HG02610 (cell line): ENCODE results near the gene DDX24.

Experiments
- ATAC-seq: cut with Tn5 transposase; IDR thresholded peaks from one replicate; pipeline ENCODE4 v1.9.1; 2021; ENCODE audit warnings: mild to moderate bottlenecking, moderate library complexity; ENCODE audit not compliant: unreplicated experiment

Gene DDX24

DNA sequence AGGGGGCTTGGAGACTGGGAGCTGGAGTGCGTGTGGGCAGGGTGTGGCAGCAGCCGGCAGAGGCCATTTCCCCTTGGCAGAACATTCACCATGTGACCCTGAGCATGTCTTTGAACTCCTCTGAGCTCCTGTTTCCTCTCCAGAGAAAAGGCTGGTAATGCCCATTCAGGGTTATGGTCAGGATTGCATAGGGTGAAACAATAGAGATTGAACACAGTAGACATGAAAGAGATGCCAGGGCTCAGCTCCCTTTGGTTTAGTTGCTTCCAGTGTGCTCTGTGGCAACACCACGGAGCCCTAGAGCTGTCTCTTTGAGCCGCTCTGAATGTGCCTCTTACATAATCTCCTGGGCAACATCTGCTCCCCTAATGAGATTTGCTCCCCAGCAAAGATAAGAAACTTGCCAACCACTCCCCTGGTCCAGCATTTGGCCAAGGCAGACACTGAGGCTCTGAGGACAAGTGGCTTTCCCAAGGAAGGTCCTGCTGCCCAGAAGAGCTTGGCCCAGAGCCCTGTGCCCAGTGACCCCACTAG, 34.1 kb upstream of the DDX24 start:
- no peak for ATAC-seq

DNA sequence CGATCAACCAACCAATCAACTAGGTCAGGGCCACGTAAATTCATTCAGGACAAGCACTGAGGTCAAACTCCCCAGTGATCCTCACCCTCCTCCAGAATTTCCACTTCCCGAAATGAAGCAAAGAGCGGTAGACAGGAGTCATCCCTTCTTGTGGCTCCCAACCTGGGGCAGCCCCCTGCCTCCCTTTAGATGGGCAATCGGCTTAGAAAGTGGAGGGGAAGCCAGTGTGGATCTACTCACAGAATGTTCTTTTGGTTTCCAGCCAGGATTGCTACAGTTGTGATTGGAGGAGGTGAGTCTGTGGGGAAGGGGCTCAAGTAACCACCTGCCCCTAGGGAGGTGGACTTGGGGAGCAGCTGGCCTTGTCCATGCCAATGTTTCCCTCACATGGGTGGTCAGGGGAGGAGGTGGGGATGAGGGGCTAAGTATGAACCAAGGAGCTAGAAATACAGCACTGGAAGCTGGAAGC, 33.6 kb upstream of the DDX24 start:
- no peak for ATAC-seq

DNA sequence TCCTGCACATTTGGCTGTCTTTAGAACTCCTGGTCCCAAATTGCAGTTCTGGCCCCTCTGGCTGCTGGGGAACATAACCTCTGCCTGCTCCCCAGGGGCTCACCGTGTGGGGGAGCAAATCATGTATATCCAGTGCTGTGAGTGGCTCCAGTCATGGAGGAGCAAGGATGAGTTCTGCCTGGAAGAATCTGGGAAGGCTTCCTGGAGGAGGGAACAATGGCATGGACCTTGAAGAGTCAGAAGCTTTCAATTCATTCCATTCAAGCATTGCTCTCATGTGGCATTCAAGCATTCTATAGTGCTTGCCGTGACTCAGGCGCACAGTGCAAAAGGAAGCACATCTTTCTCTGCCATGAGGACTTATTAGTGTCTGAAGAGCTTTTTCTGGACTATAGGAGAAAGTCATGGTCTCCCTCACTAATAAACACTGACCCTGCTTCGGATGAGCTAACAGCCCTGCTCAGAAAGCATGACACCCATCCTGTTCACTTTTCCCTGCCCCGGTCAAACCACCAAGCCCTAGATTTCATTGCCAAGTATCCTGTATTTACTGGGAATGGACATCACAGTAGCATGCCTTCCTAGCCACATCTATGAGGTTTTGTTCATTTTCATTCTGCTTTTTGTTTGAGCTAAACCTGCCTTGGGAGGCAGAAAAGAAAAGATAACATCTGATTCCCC, 33.0 kb upstream of the DDX24 start:
- ATAC-seq, result no peak

DNA sequence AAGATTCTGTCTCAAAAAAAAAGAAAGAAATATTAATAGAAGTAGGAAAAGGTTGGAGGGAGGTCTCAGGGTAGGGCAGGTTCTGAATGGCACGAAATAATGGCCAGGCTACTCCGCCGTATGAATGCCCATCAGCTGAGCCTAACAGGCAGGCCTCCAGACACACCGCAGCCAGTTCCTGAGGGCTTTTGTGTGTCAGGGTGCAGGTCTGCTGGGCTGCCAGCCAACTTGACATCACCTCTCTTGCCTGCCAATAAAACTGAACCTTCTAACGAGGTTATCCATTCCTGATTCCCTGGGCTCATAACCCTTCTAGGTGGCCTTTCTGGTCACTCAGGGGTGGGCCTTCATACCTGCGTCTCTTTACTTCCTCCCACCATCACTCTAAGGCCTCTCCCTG, 32.5 kb upstream of the DDX24 start:
- no peak for ATAC-seq

DNA sequence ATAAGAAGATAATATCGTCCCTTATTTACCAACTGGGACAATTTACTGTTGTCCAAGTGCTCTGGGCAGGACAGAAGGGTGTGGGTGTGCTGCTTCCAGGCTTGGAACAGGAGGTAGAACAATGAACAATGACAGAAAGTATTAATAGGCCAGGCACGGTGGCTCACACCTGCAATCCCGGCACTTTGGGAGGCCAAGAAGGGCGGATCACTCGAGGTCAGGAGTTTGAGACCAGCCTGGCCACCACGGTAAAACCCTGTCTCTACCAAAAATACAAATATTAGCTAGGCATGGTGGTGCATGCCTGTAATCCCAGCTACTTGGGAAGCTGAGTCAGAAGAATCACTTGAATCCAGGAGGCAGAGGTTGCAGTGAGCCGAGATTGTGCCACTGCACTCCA, 32.1 kb upstream of the DDX24 start:
- no peak for ATAC-seq

- no peak for ATAC-seq
Observed at GRCh38 chr14:94112513-94113063, 31.6 kb upstream of the DDX24 start.

DNA sequence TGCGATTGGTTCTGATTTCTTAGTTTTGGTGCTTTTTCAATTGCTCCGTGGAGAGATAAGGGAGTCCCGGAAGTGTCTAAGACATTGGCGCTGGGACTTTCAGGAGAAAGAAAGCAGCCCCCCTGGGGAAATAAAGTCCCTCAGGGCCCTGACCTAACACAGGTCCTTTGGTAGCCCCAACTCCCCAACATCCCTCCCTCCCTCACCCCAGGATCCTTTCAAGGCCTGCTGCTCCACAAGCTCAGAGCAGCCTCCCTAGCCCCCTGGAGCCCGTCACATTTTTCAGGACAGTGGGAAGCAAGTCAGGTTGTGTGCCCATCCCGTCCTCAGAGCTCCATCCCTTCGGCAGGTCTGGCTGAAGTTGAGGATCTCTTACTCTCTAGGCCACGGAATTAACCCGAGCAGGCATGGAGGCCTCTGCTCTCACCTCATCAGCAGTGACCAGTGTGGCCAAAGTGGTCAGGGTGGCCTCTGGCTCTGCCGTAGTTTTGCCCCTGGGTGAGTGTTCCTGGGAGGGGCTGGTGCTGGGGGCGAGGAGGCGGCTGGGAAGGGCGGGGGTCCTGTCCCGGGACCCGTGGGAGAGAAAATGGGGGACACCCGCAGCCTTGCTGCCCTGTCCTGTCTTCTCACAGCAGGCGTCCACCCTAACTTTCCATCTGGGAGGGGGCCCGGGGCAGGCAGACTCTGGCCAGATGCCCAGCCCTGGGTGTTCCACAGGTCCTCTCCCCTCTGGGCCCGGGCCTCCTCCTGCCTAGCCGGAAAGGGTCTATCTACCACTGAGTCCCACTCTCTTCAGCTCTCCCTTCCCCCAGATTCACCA, 30.5 kb upstream of the DDX24 start:
- ATAC-seq, result no peak

DNA sequence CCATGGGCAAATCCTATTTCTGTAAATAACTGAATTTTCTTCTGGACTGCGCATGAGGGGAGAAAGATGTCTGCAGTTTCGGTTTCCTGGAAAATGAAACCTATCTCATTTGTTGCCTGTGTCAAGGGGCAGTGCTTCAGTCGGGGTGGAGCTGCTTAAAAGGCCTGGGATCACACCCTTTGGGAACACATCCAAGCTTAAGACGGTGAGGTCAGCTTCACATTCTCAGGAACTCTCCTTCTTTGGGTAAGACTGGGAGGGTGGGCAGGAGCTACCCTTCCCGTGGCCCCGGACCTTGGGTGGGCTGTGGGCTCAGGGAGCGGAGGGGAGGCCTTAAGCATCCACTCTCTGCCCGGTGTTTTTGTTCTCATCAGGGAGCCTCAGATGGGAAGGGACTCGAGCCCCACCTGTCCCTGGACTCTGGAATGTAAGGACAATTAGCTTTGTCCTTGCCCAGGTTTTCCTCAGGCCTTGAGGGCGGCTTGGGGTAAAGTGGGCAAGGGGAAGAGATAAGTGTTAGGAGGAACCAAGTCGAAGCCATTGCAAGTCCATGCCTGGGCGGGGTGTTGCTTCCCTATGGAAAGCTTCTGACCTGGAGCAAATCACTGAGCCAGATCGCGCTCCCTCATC, 29.7 kb upstream of the DDX24 start, which contains the start of gene IFI27:
Gene IFI27, plus strand, starts transcription at position 185 of the 630 bp plus-strand sequence.
- no peak for ATAC-seq

GRCh38 chr14:94109915-94110250, 28.9 kb upstream of the DDX24 start:
- no peak for ATAC-seq

DNA sequence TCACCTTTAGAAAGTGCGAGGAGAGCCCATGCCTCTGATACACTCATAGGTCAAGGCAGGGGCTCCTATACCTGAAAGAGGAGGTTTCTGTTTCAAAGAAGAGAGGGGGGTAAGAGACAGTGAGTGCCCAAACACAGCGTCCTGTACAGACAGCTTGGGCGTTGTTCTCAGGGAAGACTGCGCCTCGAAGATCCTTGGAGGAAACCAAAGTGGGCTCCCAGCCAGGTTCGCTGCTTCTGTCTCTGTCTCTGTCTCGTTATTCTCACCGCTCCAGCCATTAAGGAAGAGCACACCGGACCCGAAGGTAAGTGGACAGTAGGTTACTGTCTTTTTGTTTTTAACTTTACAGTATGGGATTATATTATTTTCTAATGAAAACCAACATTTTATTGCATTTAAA, 23.7 kb upstream of the DDX24 start:
- ATAC-seq, result no peak

GRCh38 chr14:94103554-94104150, 22.6 kb upstream of the DDX24 start:
- no peak for ATAC-seq

- ATAC-seq, result no peak
Observed at GRCh38 chr14:94102768-94103482, 21.9 kb upstream of the DDX24 start.

- no peak for ATAC-seq
Observed at GRCh38 chr14:94101748-94102147, 20.7 kb upstream of the DDX24 start.

GRCh38 chr14:94100847-94101246, 19.8 kb upstream of the DDX24 start:
- no peak for ATAC-seq

DNA sequence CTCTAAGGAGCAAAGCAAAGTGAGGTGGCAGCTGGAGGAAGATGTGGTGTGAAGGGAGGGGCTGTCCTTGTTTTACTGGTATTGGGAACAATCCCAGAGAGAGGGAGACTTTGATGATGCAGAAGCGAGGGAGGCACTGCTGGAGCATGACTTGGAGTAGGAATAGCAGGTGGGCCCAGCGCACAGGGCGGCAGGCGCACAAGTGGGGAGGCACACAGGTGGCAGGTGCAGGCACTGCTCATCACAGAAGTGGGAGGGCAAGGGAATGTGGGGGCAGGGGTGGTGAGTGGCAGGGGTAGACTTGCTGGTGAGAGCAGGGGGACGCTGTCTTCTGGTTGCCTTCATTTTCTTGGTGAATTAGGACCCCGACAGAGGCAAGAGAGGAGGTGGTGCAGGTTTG, 18.0 kb upstream of the DDX24 start:
- no peak for ATAC-seq

GRCh38 chr14:94098326-94098992, 17.5 kb upstream of the DDX24 start:
- ATAC-seq, result no peak

DNA sequence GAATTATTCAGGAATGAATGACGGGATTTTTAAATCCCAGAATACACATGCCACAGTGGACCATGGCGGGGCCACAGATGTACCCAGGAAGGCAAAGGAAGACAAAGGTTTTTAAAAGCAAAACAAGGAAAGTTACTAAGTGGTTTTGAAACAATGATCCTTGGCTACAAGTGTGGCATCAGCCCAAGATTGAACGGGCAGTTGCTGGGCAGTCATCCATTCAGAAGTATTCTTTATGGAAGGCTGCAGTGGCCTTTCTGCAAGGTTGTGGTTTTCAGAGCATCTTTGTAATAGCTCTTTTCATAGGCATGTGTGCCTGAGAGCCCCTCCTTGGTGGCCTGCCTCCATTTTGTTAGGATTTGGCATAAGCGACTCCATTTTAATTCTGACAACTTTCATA, 16.1 kb upstream of the DDX24 start:
- no peak for ATAC-seq

DNA sequence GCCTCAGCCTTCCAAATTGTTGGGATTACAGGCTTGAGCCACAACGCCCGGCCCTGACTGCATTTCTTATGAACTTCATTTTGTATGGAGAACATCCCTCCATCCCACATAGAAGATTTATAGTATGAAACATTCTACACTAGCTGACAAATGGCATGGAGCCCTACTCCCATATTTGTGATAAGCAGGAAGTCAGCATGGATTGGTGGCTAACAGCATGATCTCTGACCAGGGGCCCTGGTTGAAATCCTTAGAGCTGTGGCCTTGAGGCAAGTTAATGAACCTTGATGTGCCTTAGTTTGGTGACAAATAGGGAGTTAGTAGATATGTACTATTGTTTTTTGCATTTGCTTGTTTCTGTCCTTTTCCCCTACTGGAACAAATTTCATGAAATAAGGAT, 12.4 kb upstream of the DDX24 start:
- ATAC-seq, result no peak

DNA sequence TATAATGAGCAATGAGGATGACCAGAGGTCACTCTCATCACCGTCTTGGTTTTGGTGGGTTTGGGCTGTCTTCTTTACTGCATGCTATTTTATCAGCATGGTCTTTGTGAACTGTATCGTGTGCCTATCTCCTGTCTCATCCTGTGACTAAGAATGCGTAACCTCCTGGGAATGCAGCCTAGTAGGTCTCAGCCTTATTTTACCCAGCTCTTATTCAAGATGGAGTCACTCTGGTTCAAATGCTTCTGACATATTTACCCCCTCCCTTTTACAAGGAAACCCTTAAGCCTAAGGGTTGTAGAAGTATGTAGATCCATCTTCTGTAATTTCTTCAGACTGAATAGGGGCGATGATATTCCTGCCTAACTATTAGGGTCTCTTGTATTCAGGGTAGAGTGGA, 8.5 kb upstream of the DDX24 start:
- ATAC-seq, result no peak

DNA sequence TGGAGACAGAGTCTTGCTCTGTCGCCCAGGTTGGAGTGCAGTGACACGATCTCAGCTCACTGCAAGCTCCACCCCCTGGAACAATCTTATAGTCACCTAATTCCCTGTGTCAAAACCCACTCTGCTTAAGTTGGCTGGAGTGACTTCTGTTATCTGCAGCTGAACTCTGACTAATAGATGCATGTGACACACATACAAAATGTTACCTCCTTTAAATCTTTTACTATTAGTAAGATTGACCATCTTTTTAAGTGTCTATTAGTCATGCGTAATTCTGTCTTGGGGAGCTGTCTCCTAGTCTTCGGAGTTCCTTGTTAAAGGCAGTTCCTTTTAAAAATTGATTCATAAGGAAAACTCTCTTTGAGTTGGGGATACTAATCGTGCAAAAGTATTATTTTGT, 7.5 kb upstream of the DDX24 start:
- no peak for ATAC-seq
